ENCODE results near the gene CA10. TPM values are rescaled to one million over a fixed set of nuclear protein-coding genes. Genes with fewer than 3 reads are reported as not detected.

CA10 gene
- total and polyA plus RNA-seq, 11 donors: not detected

DNA sequence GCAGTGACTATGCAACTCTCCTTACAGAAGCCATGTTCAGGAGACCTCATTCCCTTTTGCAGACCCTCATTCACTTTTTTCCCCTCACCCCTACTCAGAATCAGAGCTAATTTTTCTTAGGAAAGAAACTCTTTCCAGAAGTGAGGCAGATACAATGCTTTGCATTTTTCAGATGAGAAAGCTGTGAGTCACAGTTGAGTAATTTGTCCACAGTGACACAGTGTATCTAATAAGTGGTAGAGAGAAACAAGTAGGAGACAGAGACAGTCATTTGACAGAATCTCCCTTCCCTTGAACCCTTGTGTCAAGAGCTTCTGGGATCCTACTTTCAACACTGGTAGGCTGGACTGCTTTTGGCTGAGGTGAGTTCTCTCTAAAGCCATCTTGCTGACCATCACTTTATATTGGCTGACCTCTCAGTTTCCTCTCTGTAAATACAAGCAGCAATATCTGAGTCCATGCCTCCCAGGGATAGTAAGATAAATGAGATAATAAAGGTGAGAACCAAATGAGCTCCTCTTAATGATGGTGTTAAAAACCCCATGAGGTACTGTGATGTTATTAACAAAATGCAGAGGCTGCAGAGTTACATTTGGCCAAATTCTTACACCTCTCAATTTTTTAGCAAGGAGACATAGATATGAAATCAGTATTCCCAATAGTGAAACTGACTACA lies 130.8 kb downstream of the CA10 start:
- H3K27me3 ChIP-seq: no peaks in the 10 kb centered on the region
- H3K4me1 ChIP-seq: no peaks in the 10 kb centered on the region
- DNase-seq: no peak
- H3K27ac ChIP-seq: no peak overlapping the region
- H3K4me3 ChIP-seq: no peak overlapping the region
- TF ChIP-seq POLR2A (IDR thresholded peaks at IDR 0.05): no peak
- TF ChIP-seq, protein P1, sequence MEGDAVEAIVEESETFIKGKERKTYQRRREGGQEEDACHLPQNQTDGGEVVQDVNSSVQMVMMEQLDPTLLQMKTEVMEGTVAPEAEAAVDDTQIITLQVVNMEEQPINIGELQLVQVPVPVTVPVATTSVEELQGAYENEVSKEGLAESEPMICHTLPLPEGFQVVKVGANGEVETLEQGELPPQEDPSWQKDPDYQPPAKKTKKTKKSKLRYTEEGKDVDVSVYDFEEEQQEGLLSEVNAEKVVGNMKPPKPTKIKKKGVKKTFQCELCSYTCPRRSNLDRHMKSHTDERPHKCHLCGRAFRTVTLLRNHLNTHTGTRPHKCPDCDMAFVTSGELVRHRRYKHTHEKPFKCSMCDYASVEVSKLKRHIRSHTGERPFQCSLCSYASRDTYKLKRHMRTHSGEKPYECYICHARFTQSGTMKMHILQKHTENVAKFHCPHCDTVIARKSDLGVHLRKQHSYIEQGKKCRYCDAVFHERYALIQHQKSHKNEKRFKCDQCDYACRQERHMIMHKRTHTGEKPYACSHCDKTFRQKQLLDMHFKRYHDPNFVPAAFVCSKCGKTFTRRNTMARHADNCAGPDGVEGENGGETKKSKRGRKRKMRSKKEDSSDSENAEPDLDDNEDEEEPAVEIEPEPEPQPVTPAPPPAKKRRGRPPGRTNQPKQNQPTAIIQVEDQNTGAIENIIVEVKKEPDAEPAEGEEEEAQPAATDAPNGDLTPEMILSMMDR (IDR thresholded peaks at IDR 0.05): no peak
- H3K36me3 ChIP-seq: no peaks in the 10 kb centered on the region
- no peak for ATAC-seq
- intact Hi-C loops (cut with DNase I): loop anchor here in 1 of 10 donors (10.0 kb wide), 1 partner anchor 53 kb away; no protein-coding TSS in a partner anchor
- no peaks in the 10 kb centered on the region for H3K9me3 ChIP-seq

DNA sequence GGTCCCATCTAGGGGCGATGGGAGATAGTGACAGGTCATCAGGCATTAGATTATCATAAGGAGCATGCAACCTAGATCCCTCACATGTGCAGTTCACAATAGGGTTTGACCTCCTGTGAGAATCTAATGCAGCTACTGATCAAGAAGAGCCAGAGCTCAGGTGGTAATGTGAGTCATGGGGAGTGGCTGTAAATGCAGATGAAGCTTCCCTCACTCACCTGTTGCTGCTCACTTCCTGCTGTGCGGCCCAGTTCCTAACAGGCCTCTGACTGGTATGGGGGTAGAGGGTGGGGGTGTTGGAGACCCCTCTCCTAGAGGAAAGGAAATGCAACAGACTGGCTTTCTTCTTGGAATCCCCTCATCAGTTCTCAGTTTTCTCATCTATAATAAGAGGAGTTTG lies 131.4 kb downstream of the CA10 start:
- 67 to 89% (median 78%) methylated on average over 2 of the region's 2 CpGs for WGBS, 4 donors
- Histone ChIP-seq H3K4me1 (no peaks in the 10 kb centered on the region), H3K9me3 (no peaks in the 10 kb centered on the region), H3K27ac (no peak overlapping the region), H3K4me3 (no peak overlapping the region), H3K27me3 (no peaks in the 10 kb centered on the region), H3K36me3 (no peaks in the 10 kb centered on the region)
- DNase-seq (no peak), ATAC-seq (no peak)
- intact Hi-C loops (cut with DNase I): loop anchor here in 1 of 10 donors (10.0 kb wide), 1 partner anchor 52 kb away; no protein-coding TSS in a partner anchor
- TF ChIP-seq, protein P1 (IDR thresholded peaks at IDR 0.05): no peak
- TF ChIP-seq POLR2A (IDR thresholded peaks at IDR 0.05): no peak

DNA sequence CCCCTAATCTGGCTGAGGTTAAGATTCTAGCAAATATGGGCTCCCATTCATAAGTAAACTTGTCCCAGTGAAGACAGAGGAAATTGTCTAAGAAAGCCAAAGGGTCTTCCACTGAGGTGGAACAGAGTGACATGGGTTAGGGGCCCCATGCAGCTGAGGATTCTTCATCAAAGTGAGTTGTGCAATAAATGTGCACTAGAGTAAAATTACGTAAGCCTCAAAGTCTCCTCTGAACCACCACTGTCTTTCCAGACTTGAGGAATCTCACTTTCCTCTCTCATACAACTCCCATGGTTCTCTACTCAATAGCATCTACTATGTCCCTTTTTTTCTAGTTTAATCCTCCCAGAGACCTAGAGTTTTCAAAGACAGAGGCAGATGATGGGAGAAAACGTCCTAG lies 132.4 kb downstream of the CA10 start:
- Histone ChIP-seq H3K27me3 (no peaks in the 10 kb centered on the region), H3K27ac (no peak overlapping the region), H3K36me3 (no peaks in the 10 kb centered on the region), H3K4me1 (no peaks in the 10 kb centered on the region), H3K9me3 (no peaks in the 10 kb centered on the region), H3K4me3 (no peak overlapping the region)
- no peak for ATAC-seq
- no peak for TF ChIP-seq POLR2A (IDR thresholded peaks at IDR 0.05)
- TF ChIP-seq, protein P1 (IDR thresholded peaks at IDR 0.05): no peak
- 48 to 68% (median 54%) methylated on average over 2 of the region's 2 CpGs for WGBS, 4 donors
- intact Hi-C loops (cut with DNase I): loop anchor here in 1 of 10 donors (10.0 kb wide), 1 partner anchor 51 kb away; no protein-coding TSS in a partner anchor
- no peak for DNase-seq

DNA sequence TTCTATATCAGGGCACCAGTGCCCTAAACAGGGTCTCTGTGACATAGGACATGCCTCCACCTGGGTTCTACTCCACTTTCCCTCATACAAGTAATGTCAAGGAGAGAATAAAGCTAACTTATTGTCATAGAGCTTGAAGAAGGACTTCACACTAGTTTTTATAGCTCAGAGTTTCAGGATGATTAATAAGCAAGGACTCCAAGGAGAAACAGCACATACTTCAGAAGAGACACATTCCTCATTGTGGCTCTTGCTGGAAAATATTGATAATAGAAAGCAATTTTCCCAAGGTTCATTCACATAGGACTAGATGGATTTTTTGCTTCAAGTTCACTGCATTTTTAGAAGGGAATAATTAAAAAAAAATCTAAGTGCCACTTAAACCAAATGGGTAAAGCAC lies 133.3 kb downstream of the CA10 start:
- Histone ChIP-seq H3K36me3 (no peaks in the 10 kb centered on the region), H3K27me3 (no peaks in the 10 kb centered on the region), H3K27ac (no peak overlapping the region), H3K4me1 (no peaks in the 10 kb centered on the region), H3K4me3 (no peak overlapping the region), H3K9me3 (no peaks in the 10 kb centered on the region)
- DNase-seq (no peak), ATAC-seq (no peak)
- TF ChIP-seq, protein P1 (IDR thresholded peaks at IDR 0.05): no peak
- TF ChIP-seq POLR2A (IDR thresholded peaks at IDR 0.05): no peak
- intact Hi-C loops (cut with DNase I): loop anchor here in 1 of 10 donors (10.0 kb wide), 1 partner anchor 50 kb away; no protein-coding TSS in a partner anchor

Measured in heart left ventricle (tissue), 16 donors.